GM18861 (cell line): ENCODE measurements around the gene HSFX2.
"Not testable (repeated sequence)": the region's sequence is repeated elsewhere in the genome, so short reads cannot be mapped to it uniquely, and the experiment has no call there.

Experiments used
- ATAC-seq: cut with Tn5 transposase; IDR thresholded peaks from one replicate; pipeline ENCODE4 v1.9.1; 2021; ENCODE audit not compliant: unreplicated experiment

Gene HSFX2

GRCh38 chrX:149595214-149595613 is at the start of gene HSFX2:
TSS of gene HSFX2 (minus strand) at chrX:149595314. CDS start at chrX:149594700, 614 bp downstream.
- not testable (repeated sequence) for ATAC-seq

- no peak for ATAC-seq
These were observed 48.4 kb upstream of the HSFX2 start for GRCh38 chrX:149643496-149643895.

- ATAC-seq = no peak
These were observed 46.7 kb upstream of the HSFX2 start for GRCh38 chrX:149641835-149642234.

- ATAC-seq = no peak
These were observed 46.3 kb upstream of the HSFX2 start for GRCh38 chrX:149641432-149641831.

GRCh38 chrX:149639568-149639967 is 44.5 kb upstream of the HSFX2 start:
- no peak for ATAC-seq

GRCh38 chrX:149638860-149639259 is 43.7 kb upstream of the HSFX2 start:
- no peak for ATAC-seq

- no peak for ATAC-seq
These were observed 38.4 kb upstream of the HSFX2 start for GRCh38 chrX:149633511-149633910.

- peak; percentile 68 for ATAC-seq
These were observed 36.4 kb upstream of the HSFX2 start, which contains the start of gene TMEM185A for GRCh38 chrX:149631234-149632165. TSS of gene TMEM185A (minus strand) at chrX:149631792. CDS start at chrX:149631580, 212 bp downstream.

GRCh38 chrX:149630681-149631233 is 35.6 kb upstream of the HSFX2 start:
- no peak for ATAC-seq

- no peak for ATAC-seq
These were observed 34.7 kb upstream of the HSFX2 start for GRCh38 chrX:149629730-149630387.

GRCh38 chrX:149628768-149629167 is 33.7 kb upstream of the HSFX2 start:
- ATAC-seq = no peak

- no peak for ATAC-seq
These were observed 33.2 kb upstream of the HSFX2 start for GRCh38 chrX:149628280-149628679.

GRCh38 chrX:149626829-149627228 is 31.7 kb upstream of the HSFX2 start:
- not testable (repeated sequence) for ATAC-seq

- ATAC-seq = not testable (repeated sequence)
These were observed 24.5 kb upstream of the HSFX2 start for GRCh38 chrX:149619662-149620061.

GRCh38 chrX:149618871-149619270 is 23.8 kb upstream of the HSFX2 start:
- ATAC-seq = no peak

GRCh38 chrX:149611623-149612175 is 16.6 kb upstream of the HSFX2 start:
- no peak for ATAC-seq

GRCh38 chrX:149610511-149610910 is 15.4 kb upstream of the HSFX2 start:
- ATAC-seq = no peak

GRCh38 chrX:149607699-149608098 is 12.6 kb upstream of the HSFX2 start:
- no peak for ATAC-seq

GRCh38 chrX:149605248-149605885 is 10.3 kb upstream of the HSFX2 start:
- ATAC-seq = not testable (repeated sequence)

- ATAC-seq = not testable (repeated sequence)
These were observed 3.5 kb upstream of the HSFX2 start for GRCh38 chrX:149598603-149599002.

- ATAC-seq = not testable (repeated sequence)
These were observed 829 bp upstream of the HSFX2 start for GRCh38 chrX:149595943-149596342.
